GM12878 (cell line): Measurements from ENCODE around the gene ACTR8. TPM values are rescaled to one million over a fixed set of nuclear protein-coding genes. Genes with fewer than 3 reads are reported as not detected.

Experiments used
- ATF3 ChIP-seq: IDR thresholded peaks from 2 replicates; pipeline ENCODE4 v1.6.1; 2011; ENCODE audit warnings: low read depth, mild to moderate bottlenecking, low read length, moderate library complexity, borderline replicate concordance; ENCODE audit errors: extremely low read depth
- BHLHE40 ChIP-seq, 2 experiments: fragments of 450-650 bp in 1 of 2; IDR thresholded peaks; 2 replicates each; pipeline ENCODE4 v1.6.1; 2011 to 2017; ENCODE audit warnings: low read depth in 2 of 2, borderline replicate concordance in 1 of 2, improper control_type of control experiment in 1 of 2, low read length in 1 of 2, mild to moderate bottlenecking in 1 of 2
- CHD2 ChIP-seq: IDR thresholded peaks from 2 replicates; pipeline ENCODE4 v1.6.1; 2011; ENCODE audit warnings: low read depth, low read length, improper control_type of control experiment, borderline replicate concordance
- GATAD2B ChIP-seq: fragments of 450-650 bp; conservative IDR thresholded peaks from 2 replicates; pipeline ENCODE4 v1.6.1; 2017; ENCODE audit warnings: low read depth, mild to moderate bottlenecking, moderate library complexity
- IKZF2 ChIP-seq, 2 experiments: fragments of 450-650 bp; IDR thresholded peaks; 2 replicates each; pipeline ENCODE4 v1.6.1; 2017; ENCODE audit warnings: mild to moderate bottlenecking in 2 of 2, moderate library complexity in 2 of 2
- MEF2A ChIP-seq: IDR thresholded peaks from 2 replicates; pipeline ENCODE4 v1.6.1; 2011; ENCODE audit warnings: low read depth, mild to moderate bottlenecking, low read length, moderate library complexity; ENCODE audit not compliant: insufficient read depth
- MTA2 ChIP-seq: fragments of 450-650 bp; IDR thresholded peaks from 2 replicates; pipeline ENCODE4 v1.6.1; 2016; ENCODE audit warnings: low read depth, mild to moderate bottlenecking, moderate library complexity
- NBN ChIP-seq: fragments of 450-650 bp; IDR thresholded peaks from 2 replicates; pipeline ENCODE4 v1.6.1; 2016
- NR2C1 ChIP-seq: fragments of 450-650 bp; IDR thresholded peaks from 2 replicates; pipeline ENCODE4 v1.6.1; 2017; ENCODE audit warnings: antibody characterized with exemption, mild to moderate bottlenecking, moderate library complexity
- PAX8 ChIP-seq: fragments of 450-650 bp; IDR thresholded peaks from 2 replicates; pipeline ENCODE4 v1.6.1; 2017; ENCODE audit warnings: mild to moderate bottlenecking, moderate library complexity
- PML ChIP-seq: IDR thresholded peaks from 2 replicates; pipeline ENCODE4 v1.6.1; 2012; ENCODE audit warnings: low read length, inconsistent platforms
- SRF ChIP-seq, 2 experiments: IDR thresholded peaks; 2 replicates each; pipeline ENCODE4 v1.6.1; 2011; ENCODE audit warnings: low read depth in 2 of 2, low read length in 2 of 2, mild to moderate bottlenecking in 1 of 2, moderate library complexity in 1 of 2
- STAT1 ChIP-seq: fragments of 450-650 bp; conservative IDR thresholded peaks from 2 replicates; pipeline ENCODE4 v1.6.1; 2014; ENCODE audit warnings: antibody characterized with exemption, mild to moderate bottlenecking
- SUZ12 ChIP-seq: fragments of 200-600 bp; sonication (generic); IDR thresholded peaks from one replicate; pipeline ENCODE4 v1.6.1; 2018; ENCODE audit warnings: antibody characterized with exemption, mild to moderate bottlenecking; ENCODE audit not compliant: unreplicated experiment
- polyA plus RNA-seq, 11 experiments: library from polyadenylated mRNA; depleted of rRNA in 4 of 11; unstranded in 6 of 11; stranded (reverse) in 5 of 11; fragments of >200 nt; fragmentation: Nextera tagmentation in 4 of 11; fragmentation: Illumina TruSeq in 1 of 11; extraction: Ambion mirVana in 4 of 11; extraction: Trizol in 1 of 11; gene quantifications; 1 replicate in 1 of 11; 2 replicates in 10 of 11; pipeline versions ENCODE4 v1.2.1 to v1.2.3, GENCODE V29; 2011 to 2016; ENCODE audit warnings: inconsistent platforms in 2 of 11, missing spikeins in 2 of 11, low read depth in 1 of 11
- total RNA-seq, 4 experiments: library from RNA; depleted of rRNA in 3 of 4; stranded (reverse); fragments of >200 nt in 3 of 4; fragmentation: Illumina TruSeq in 1 of 4; extraction: Trizol in 1 of 4; gene quantifications; 2 replicates each; pipeline versions ENCODE4 v1.2.1 to v1.2.3, GENCODE V29; 2013 to 2021
- TF ChIP-seq, protein P1 (sequence below): IDR thresholded peaks from 2 replicates; pipeline ENCODE4 v1.6.1; 2011; ENCODE audit warnings: borderline replicate concordance, low read depth, mild to moderate bottlenecking, moderate library complexity, low read length; ENCODE audit not compliant: insufficient read depth, poor library complexity, severe bottlenecking
- TF ChIP-seq, protein P2 (sequence below): IDR thresholded peaks from 2 replicates; pipeline ENCODE4 v1.6.1; 2011; ENCODE audit warnings: low read depth, low read length, improper control_type of control experiment, borderline replicate concordance
- TF ChIP-seq, protein P3 (sequence below): fragments of 450-650 bp; IDR thresholded peaks from 2 replicates; pipeline ENCODE4 v1.6.1; 2017; ENCODE audit warnings: low read depth, mild to moderate bottlenecking, moderate library complexity
- TF ChIP-seq, protein P4 (sequence below): IDR thresholded peaks from 2 replicates; pipeline ENCODE4 v1.6.1; 2011; ENCODE audit warnings: borderline replicate concordance, low read depth, mild to moderate bottlenecking, moderate library complexity, mixed read lengths, low read length; ENCODE audit not compliant: insufficient read depth; ENCODE audit errors: extremely low read length
- TF ChIP-seq, protein P5 (sequence below): IDR thresholded peaks from 2 replicates; pipeline ENCODE4 v1.6.1; 2011; ENCODE audit warnings: mild to moderate bottlenecking, low read depth, low read length, moderate library complexity; ENCODE audit not compliant: insufficient replicate concordance
- TF ChIP-seq, protein P6 (sequence below): fragments of 450-650 bp; conservative IDR thresholded peaks from 2 replicates; pipeline ENCODE4 v1.6.1; 2017; ENCODE audit warnings: mild to moderate bottlenecking, moderate library complexity

The ACTR8 gene
- total and polyA plus RNA-seq, 10 of the 15 experiments (the other 5 are each of a cell fraction or from before 2014, with no cell fraction given): 5.3 to 35.7 (median 26.4) TPM

DNA sequence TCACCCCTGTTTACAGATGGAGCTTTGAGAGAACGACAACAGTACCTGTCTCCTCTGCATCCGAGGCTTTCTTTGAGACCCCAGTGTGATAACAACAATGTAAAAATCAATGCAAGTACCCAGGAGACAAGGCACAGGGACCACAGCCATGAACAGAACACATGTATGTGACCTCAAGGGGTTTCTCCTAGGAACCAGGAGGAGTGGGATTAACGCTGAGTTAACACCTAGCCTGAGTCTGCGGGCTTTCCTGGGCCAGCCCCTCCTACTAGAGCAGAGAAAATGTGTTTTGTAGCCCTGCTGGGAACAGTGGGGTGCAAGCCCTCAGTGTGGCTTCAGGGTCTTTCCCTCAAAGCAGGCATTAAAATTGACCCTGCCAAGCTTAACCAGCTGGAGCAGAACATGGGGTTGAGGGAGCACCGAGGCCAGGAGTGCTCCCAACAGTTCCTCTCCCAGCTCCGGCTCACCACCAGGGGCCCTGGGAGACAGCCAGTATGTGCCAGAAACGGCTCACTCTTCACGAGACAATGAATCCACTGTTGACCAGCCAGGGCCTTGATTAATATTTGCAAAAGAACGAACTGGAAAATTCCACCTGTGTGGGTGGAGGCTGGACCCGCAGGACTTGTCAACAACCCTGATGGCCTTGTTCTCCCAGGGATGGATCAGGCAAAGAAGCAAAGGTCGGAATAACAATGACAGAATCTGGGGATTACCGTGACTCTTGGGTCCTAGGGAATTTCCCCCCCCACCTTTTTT lies 39.3 kb downstream of the ACTR8 start (continued):
- TF ChIP-seq, protein P1, sequence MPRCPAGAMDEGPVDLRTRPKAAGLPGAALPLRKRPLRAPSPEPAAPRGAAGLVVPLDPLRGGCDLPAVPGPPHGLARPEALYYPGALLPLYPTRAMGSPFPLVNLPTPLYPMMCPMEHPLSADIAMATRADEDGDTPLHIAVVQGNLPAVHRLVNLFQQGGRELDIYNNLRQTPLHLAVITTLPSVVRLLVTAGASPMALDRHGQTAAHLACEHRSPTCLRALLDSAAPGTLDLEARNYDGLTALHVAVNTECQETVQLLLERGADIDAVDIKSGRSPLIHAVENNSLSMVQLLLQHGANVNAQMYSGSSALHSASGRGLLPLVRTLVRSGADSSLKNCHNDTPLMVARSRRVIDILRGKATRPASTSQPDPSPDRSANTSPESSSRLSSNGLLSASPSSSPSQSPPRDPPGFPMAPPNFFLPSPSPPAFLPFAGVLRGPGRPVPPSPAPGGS: no peak
- TF ChIP-seq IKZF2 (IDR thresholded peaks at IDR 0.05) (peak; percentile 73), PML (no peak), CHD2 (no peak), PAX8 (no peak), ATF3 (no peak), SUZ12 (no peak), STAT1 (no peak), MEF2A (no peak), BHLHE40 (IDR thresholded peaks at IDR 0.05; ENCODE audit: borderline replicate concordance in 1 of 2, low read depth in 2 of 2, low read length in 1 of 2) (peak in 1 of 2 experiments; percentile 60; a peak in 2 of 4 replicates), MTA2 (peak; percentile 25; the same call in 1 of the 2 replicates), NR2C1 (no peak), GATAD2B (peak; percentile 54; the same call in 1 of the 2 replicates), NBN (no peak), SRF (IDR thresholded peaks at IDR 0.05; ENCODE audit: low read depth in 2 of 2, low read length in 2 of 2) (no peak)
- TF ChIP-seq, protein P2, sequence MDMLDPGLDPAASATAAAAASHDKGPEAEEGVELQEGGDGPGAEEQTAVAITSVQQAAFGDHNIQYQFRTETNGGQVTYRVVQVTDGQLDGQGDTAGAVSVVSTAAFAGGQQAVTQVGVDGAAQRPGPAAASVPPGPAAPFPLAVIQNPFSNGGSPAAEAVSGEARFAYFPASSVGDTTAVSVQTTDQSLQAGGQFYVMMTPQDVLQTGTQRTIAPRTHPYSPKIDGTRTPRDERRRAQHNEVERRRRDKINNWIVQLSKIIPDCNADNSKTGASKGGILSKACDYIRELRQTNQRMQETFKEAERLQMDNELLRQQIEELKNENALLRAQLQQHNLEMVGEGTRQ: no peak
- TF ChIP-seq, protein P3, sequence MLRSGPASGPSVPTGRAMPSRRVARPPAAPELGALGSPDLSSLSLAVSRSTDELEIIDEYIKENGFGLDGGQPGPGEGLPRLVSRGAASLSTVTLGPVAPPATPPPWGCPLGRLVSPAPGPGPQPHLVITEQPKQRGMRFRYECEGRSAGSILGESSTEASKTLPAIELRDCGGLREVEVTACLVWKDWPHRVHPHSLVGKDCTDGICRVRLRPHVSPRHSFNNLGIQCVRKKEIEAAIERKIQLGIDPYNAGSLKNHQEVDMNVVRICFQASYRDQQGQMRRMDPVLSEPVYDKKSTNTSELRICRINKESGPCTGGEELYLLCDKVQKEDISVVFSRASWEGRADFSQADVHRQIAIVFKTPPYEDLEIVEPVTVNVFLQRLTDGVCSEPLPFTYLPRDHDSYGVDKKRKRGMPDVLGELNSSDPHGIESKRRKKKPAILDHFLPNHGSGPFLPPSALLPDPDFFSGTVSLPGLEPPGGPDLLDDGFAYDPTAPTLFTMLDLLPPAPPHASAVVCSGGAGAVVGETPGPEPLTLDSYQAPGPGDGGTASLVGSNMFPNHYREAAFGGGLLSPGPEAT: peak; percentile 89
- TF ChIP-seq, protein P4, sequence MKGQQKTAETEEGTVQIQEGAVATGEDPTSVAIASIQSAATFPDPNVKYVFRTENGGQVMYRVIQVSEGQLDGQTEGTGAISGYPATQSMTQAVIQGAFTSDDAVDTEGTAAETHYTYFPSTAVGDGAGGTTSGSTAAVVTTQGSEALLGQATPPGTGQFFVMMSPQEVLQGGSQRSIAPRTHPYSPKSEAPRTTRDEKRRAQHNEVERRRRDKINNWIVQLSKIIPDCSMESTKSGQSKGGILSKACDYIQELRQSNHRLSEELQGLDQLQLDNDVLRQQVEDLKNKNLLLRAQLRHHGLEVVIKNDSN: no peak
- TF ChIP-seq, protein P5, sequence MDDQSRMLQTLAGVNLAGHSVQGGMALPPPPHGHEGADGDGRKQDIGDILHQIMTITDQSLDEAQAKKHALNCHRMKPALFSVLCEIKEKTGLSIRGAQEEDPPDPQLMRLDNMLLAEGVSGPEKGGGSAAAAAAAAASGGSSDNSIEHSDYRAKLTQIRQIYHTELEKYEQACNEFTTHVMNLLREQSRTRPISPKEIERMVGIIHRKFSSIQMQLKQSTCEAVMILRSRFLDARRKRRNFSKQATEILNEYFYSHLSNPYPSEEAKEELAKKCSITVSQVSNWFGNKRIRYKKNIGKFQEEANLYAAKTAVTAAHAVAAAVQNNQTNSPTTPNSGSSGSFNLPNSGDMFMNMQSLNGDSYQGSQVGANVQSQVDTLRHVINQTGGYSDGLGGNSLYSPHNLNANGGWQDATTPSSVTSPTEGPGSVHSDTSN: no peak
- TF ChIP-seq, protein P6, sequence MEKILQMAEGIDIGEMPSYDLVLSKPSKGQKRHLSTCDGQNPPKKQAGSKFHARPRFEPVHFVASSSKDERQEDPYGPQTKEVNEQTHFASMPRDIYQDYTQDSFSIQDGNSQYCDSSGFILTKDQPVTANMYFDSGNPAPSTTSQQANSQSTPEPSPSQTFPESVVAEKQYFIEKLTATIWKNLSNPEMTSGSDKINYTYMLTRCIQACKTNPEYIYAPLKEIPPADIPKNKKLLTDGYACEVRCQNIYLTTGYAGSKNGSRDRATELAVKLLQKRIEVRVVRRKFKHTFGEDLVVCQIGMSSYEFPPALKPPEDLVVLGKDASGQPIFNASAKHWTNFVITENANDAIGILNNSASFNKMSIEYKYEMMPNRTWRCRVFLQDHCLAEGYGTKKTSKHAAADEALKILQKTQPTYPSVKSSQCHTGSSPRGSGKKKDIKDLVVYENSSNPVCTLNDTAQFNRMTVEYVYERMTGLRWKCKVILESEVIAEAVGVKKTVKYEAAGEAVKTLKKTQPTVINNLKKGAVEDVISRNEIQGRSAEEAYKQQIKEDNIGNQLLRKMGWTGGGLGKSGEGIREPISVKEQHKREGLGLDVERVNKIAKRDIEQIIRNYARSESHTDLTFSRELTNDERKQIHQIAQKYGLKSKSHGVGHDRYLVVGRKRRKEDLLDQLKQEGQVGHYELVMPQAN: 0 out of 2 replicates have a peak, but pooled peaks have one; percentile 9
